Endodermal cell (in vitro differentiated cells): ENCODE results near the gene CD244. TPM values are rescaled to one million over a fixed set of nuclear protein-coding genes. Genes with fewer than 3 reads are reported as not detected.

ENCODE experiments used
- DNase-seq: peaks from one replicate; pipeline ENCODE4 v3.0.0-alpha.2; 2017
- H3K27ac ChIP-seq: 2 replicates; pipeline ENCODE4 v1.5.1; 2013; ENCODE audit warnings: mild to moderate bottlenecking, low read depth, low read length, moderate library complexity
- H3K27me3 ChIP-seq: 2 replicates; pipeline ENCODE4 v1.6.1; 2013; ENCODE audit warnings: mild to moderate bottlenecking, low read length, moderate library complexity; ENCODE audit not compliant: insufficient read depth, control insufficient read depth, poor library complexity, severe bottlenecking
- H3K36me3 ChIP-seq: 2 replicates; pipeline ENCODE4 v1.7.0; 2013; ENCODE audit warnings: mild to moderate bottlenecking, low read length, moderate library complexity; ENCODE audit not compliant: control insufficient read depth, insufficient read depth
- H3K4me1 ChIP-seq: one replicate; pipeline ENCODE4 v1.7.0; 2013; ENCODE audit warnings: low read length; ENCODE audit not compliant: control insufficient read depth, insufficient read depth
- H3K4me3 ChIP-seq: 2 replicates; pipeline ENCODE4 v1.5.1; 2013; ENCODE audit warnings: mild to moderate bottlenecking, low read length, moderate library complexity
- H3K9ac ChIP-seq: 2 replicates; pipeline ENCODE4 v1.6.1; 2013; ENCODE audit warnings: mild to moderate bottlenecking, low read length, moderate library complexity; ENCODE audit not compliant: poor library complexity, severe bottlenecking; ENCODE audit errors: extremely low read depth
- H3K9me3 ChIP-seq: 2 replicates; pipeline ENCODE4 v1.6.1; 2013; ENCODE audit warnings: mild to moderate bottlenecking, low read length, moderate library complexity; ENCODE audit not compliant: control insufficient read depth
- H3K27ac Mint-ChIP-seq: 2 replicates; pipeline ENCODE4 v1.8.0; 2020; ENCODE audit warnings: mixed read lengths
- H3K27me3 Mint-ChIP-seq: 2 replicates; pipeline ENCODE4 v1.8.0; 2021; ENCODE audit warnings: mild to moderate bottlenecking, mixed read lengths; ENCODE audit not compliant: insufficient read depth
- H3K36me3 Mint-ChIP-seq: 2 replicates; pipeline ENCODE4 v1.8.0; 2020; ENCODE audit warnings: low read depth, mixed read lengths
- H3K4me1 Mint-ChIP-seq: 2 replicates; pipeline ENCODE4 v1.8.0; 2020; ENCODE audit warnings: mixed read lengths
- H3K4me3 Mint-ChIP-seq: 2 replicates; pipeline ENCODE4 v1.8.0; 2020; ENCODE audit warnings: mild to moderate bottlenecking, moderate library complexity, mixed read lengths
- H3K9me3 Mint-ChIP-seq: 2 replicates; pipeline ENCODE4 v1.8.0; 2020; ENCODE audit warnings: mild to moderate bottlenecking, mixed read lengths
- CTCF ChIP-seq: fragments of 200-600 bp; sonication (generic); conservative IDR thresholded peaks from 2 replicates; pipeline ENCODE4 v1.5.0; 2021; ENCODE audit warnings: antibody characterized with exemption, mild to moderate bottlenecking
- WGBS, 2 experiments: methylation state at CpG; one replicate each; pipeline versions ENCODE4 v1.1.5 to v1.1.7; 2013; ENCODE audit warnings: missing lambda C conversion rate in 2 of 2, mixed read lengths in 1 of 2; ENCODE audit not compliant: insufficient coverage in 1 of 2, insufficient read length in 1 of 2; 5-methylcytosine and 5-hydroxymethylcytosine counted together
- total RNA-seq, 2 donors: library from RNA; stranded (reverse); fragmentation: NEBNext Ultra II Directional in 1 of 2; extraction: Animal tissue kit (Norgen Biotek cat#: 25700) in 1 of 2; gene quantifications; 2 replicates in 1 of 2; 3 replicates in 1 of 2; pipeline ENCODE4 v1.2.1, GENCODE V29; 2021

The CD244 gene
- total RNA-seq, 2 donors from 2014 or later = 0.31 TPM; not detected in 1

GRCh38 chr1:160781914-160782689 lies 80.6 kb downstream of the CD244 start:
- WGBS, 2 experiments = 94 to 97% methylated on average over 8 to 9 of the region's 9 CpGs
- H3K27ac Mint-ChIP-seq = no peak overlapping the region
- Histone ChIP-seq H3K4me1 (no peaks in the 10 kb centered on the region), H3K27ac (no peak overlapping the region), H3K27me3 (no peaks in the 10 kb centered on the region), H3K9me3 (no peaks in the 10 kb centered on the region), H3K36me3 (no peaks in the 10 kb centered on the region), H3K9ac (no peak overlapping the region), H3K4me3 (no peak overlapping the region)
- H3K9me3 Mint-ChIP-seq = peaks cover 23% of the 10 kb centered on the region
- no peak overlapping the region for H3K4me3 Mint-ChIP-seq
- peaks cover 4% of the 10 kb centered on the region for H3K4me1 Mint-ChIP-seq
- H3K36me3 Mint-ChIP-seq = peaks cover 2% of the 10 kb centered on the region
- TF ChIP-seq CTCF = no peak
- H3K27me3 Mint-ChIP-seq = no peaks in the 10 kb centered on the region
- DNase-seq = no peak

- Mint-ChIP-seq H3K4me1 (peaks cover 4% of the 10 kb centered on the region), H3K4me3 (no peak overlapping the region), H3K27ac (no peak overlapping the region), H3K9me3 (peaks cover 22% of the 10 kb centered on the region), H3K27me3 (no peaks in the 10 kb centered on the region), H3K36me3 (peaks cover 2% of the 10 kb centered on the region)
- Histone ChIP-seq H3K9ac (no peak overlapping the region), H3K4me1 (no peaks in the 10 kb centered on the region), H3K36me3 (no peaks in the 10 kb centered on the region), H3K27ac (no peak overlapping the region), H3K9me3 (no peaks in the 10 kb centered on the region), H3K4me3 (no peak overlapping the region), H3K27me3 (no peaks in the 10 kb centered on the region)
- WGBS, 2 experiments = 92 to 97% methylated on average over 6 to 8 of the region's 8 CpGs
- no peak for DNase-seq
- no peak for TF ChIP-seq CTCF
Observed at GRCh38 chr1:160781186-160781766, 81.4 kb downstream of the CD244 start.

GRCh38 chr1:160780398-160780755 lies 82.3 kb downstream of the CD244 start:
- Mint-ChIP-seq H3K4me3 (no peak overlapping the region), H3K27me3 (no peaks in the 10 kb centered on the region), H3K27ac (no peak overlapping the region), H3K4me1 (peaks cover 4% of the 10 kb centered on the region), H3K36me3 (peaks cover 2% of the 10 kb centered on the region), H3K9me3 (peaks cover 21% of the 10 kb centered on the region)
- no peak overlapping the region for H3K27ac ChIP-seq
- H3K9me3 ChIP-seq = no peaks in the 10 kb centered on the region
- no peaks in the 10 kb centered on the region for H3K36me3 ChIP-seq
- H3K4me1 ChIP-seq = no peaks in the 10 kb centered on the region
- DNase-seq = no peak
- H3K4me3 ChIP-seq = no peak overlapping the region
- WGBS, 2 experiments = 86 to 98% methylated on average over 2 of the region's 2 CpGs
- H3K27me3 ChIP-seq = no peaks in the 10 kb centered on the region
- H3K9ac ChIP-seq = no peak overlapping the region
- no peak for TF ChIP-seq CTCF

Other genes starting within 250 kb of the CD244 start
- not detected for gene SLAMF1, start 215.8 kb downstream of the CD244 start, total RNA-seq
- gene CD48, start 151.1 kb downstream of the CD244 start, total RNA-seq = 1 to 10 TPM in 1 of 2 donors, under 1 TPM in 1; 0.55 to 1.1 TPM
- gene SLAMF7, start 123.6 kb downstream of the CD244 start, total RNA-seq = not detected
- gene LY9, start 66.7 kb downstream of the CD244 start, total RNA-seq = not detected
- under 1 TPM; 0.22 to 0.51 TPM for gene ITLN1, start 22.3 kb upstream of the CD244 start, total RNA-seq
- gene ITLN2, start 91.9 kb upstream of the CD244 start, total RNA-seq = 10 to 100 TPM; 20.3 to 29.7 TPM
- 100 to 1,000 TPM; 190 to 226 TPM for gene F11R, start 158.3 kb upstream of the CD244 start, total RNA-seq
- gene TSTD1, start 176.1 kb upstream of the CD244 start, total RNA-seq = 10 to 100 TPM; 59.1 to 76.4 TPM
- 10 to 100 TPM; 55.5 to 57.3 TPM for gene USF1, start 183.1 kb upstream of the CD244 start, total RNA-seq
- under 1 TPM; 0.07 to 0.13 TPM for gene ARHGAP30, start 207.0 kb upstream of the CD244 start, total RNA-seq
- gene NECTIN4, start 226.7 kb upstream of the CD244 start, total RNA-seq = not detected
- gene KLHDC9, start 235.5 kb upstream of the CD244 start, total RNA-seq = 10 to 100 TPM; 14.6 to 25.4 TPM